NCI-H2196 (cell line): ENCODE data around the gene NEDD4L.
"Not testable (repeated sequence)": the region's sequence is repeated elsewhere in the genome, so short reads cannot be mapped to it uniquely, and the experiment has no call there.

ENCODE experiments used
- DNase-seq: peaks from one replicate; lab custom pipeline; 2025; ENCODE audit not compliant: unreplicated experiment; lab: John Stamatoyannopoulos, UW

Gene NEDD4L

DNA sequence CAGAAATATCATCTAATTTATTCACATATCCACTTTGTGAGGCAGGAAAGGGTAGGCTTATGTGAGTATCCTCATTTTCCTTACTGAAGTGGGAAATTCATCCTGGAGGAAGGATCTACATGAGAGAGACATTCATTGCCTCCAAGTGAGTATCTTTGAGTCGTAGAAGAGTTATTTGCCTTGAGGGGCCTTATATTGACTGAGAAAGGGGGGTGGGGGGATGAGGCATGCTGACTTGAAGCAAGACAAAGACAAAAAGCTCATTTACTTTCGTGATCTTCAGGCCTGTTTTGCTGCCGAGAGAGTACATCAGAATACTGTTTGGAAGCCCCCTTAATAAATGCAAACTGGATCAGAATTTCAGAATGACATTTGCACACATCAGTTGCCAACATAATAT, 17.6 kb upstream of the NEDD4L start:
- DNase-seq, result no peak

DNA sequence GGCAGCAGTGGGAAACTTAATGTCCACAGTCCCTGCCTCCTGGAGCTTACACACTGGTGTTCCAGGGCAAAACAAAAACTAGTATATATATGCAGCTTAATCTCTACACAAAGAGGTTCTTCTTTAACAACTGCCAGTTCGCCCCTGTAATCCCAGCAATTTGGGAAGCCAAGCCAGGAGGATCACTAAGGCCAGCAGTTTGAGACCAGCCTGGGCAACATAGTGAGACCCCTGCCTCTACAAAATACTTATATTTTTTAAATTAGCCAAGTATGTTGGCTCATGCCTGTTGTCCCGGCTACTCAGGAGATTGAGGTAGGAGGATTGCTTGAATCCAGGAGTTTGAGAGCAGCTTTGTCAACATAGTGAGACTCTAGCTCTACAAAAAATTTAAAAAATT, 17.2 kb upstream of the NEDD4L start:
- DNase-seq, result no peak

DNA sequence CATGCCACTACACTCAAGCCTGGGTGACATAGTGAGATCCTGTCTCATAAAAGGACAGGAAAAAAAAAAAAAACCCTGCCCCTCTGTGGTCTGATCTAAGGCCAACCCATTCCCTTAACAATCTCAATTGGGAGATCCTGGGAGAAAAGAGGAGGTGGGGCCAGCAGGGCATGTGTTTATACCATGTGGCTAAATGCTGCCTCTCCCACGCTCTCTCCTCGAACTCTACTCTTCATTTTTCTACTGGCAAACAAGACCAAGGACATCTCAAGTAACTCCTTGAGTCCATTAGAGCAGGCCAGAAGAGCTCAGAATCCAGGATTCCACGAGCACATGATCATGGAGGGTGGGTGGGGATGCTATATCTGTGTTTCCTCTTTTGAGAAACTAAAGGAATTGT, 16.7 kb upstream of the NEDD4L start:
- no peak for DNase-seq

- no peak for DNase-seq
Measured at GRCh38 chr18:58028109-58028784, 15.8 kb upstream of the NEDD4L start.

DNA sequence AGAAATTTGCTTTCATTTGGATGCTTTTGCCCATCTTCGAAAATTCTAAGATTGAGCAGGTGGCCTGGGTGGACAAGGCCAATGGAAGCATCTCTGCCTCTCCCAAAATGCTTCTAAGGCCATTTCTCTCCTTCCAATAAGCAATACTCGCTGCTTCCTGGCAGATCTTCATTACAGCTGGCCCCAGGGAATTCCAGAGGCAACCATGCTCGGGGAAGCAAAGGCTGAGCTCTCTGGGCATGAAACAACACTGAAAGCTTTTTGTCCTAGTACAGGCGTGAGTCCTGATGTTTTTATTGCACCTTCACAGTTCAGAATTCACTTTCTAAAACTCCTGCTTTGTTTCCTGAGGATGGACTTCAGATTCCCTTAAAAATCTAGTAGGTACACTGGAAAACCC, 11.8 kb upstream of the NEDD4L start:
- no peak for DNase-seq

DNA sequence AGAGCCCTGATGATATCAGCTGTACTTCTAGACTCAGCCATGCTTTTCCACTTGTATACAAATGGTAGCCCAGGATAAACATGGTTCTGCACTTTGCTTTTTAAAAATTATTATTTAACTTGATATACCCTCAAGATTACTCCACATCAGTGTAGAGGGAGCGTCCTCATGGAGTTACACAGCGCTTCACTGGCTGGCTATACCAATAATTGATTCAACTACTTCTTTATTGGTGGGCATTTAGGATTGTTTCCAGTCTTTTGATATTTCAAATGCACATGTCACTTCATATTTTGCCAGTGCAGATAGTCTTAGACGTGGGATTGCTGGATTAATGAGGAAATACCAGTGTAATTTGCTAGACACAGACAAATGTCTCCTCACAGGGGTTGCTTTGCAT, 10.8 kb upstream of the NEDD4L start:
- no peak for DNase-seq

GRCh38 chr18:58034370-58034769, 9.7 kb upstream of the NEDD4L start:
- no peak for DNase-seq

DNA sequence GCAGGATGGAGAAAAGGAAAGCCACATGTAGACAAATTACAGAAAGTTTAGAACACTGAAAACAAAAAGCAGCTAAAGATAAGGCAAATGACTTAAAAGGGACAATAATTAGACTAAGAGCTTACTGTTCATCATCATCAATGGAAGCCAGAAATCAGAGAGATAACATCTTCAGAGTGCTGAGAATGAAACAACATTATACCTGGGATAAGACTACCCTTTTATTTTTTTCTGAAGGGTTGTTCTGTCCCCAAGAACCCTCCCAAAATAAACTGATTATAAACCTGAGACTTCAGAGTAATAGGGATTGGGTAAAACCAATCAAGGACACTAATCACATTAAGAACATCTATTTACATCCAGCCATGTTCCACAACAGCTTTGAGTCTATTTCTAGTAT, 6.9 kb upstream of the NEDD4L start:
- DNase-seq, result no peak

- no peak for DNase-seq
Measured at GRCh38 chr18:58038063-58038462, 6.0 kb upstream of the NEDD4L start.

- DNase-seq, result no peak
Measured at GRCh38 chr18:58041633-58042032, 2.4 kb upstream of the NEDD4L start.

DNA sequence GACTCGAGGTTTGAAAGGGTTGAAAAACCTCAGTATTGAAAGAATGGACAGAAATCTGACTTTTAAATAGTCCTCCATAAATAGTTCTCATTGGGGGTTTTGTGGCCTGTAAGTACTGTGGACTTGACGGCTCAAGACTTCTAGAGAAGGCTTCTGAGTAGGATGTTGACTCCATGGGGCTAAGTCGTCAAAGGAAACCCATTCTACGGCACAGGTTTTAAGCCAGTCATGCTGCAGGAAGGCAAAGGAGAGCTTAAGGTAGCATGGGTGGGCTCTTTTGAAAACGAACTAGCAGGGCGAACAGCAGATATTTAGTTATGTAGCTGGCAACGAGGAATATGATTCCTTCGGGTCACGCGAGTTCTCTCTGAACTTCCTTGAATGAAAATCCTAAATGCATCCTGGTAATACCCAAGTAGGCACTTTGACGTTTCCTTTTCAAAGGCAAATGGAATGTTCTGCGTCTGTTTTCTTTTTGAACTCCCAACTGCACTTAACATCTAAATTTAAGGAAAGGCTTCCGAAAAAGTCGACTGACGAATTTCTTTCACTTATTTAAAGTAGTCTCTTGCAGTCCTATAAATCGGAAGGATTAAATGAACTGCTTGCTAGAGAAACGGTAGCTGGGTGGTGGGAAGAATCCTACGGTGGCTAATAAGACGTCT, 1.1 kb upstream of the NEDD4L start:
- DNase-seq, result no peak

- DNase-seq, result no peak
Measured at GRCh38 chr18:58044370-58045241, 580 bp downstream of the NEDD4L start.

- peak; percentile 30 for DNase-seq
Measured at GRCh38 chr18:58045242-58046092, 1.4 kb downstream of the NEDD4L start.

GRCh38 chr18:58046093-58046793, 2.2 kb downstream of the NEDD4L start:
- DNase-seq, result no peak

GRCh38 chr18:58046794-58047555, 2.9 kb downstream of the NEDD4L start:
- no peak for DNase-seq

- DNase-seq, result no peak
Measured at GRCh38 chr18:58047556-58047882, 3.5 kb downstream of the NEDD4L start.

DNA sequence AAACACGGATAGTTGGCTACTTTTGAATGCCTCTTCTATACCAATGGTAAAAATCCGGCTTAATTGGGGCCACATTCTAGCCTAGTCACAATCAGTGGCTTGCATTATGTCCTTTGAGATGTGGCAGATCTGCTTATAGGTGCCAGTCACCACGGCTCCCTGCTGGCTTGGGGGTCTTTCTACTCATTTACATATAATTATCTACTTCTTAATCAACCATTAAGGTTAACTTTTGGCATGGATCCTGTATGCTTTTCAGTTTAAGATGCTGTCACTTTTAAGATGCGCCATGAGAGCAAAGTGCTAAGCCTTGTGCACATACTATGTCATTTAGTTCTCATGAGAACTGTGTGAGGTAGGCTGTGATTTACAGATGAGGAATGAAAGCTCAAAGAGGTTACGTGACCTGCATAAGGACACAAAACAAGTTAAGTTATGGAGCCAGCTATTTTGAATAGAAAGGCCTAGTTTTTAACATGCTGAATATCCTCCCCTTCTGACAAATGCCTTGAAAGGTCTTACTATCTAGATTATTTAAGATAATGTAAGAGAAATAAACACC, 4.1 kb downstream of the NEDD4L start:
- DNase-seq, result no peak

DNA sequence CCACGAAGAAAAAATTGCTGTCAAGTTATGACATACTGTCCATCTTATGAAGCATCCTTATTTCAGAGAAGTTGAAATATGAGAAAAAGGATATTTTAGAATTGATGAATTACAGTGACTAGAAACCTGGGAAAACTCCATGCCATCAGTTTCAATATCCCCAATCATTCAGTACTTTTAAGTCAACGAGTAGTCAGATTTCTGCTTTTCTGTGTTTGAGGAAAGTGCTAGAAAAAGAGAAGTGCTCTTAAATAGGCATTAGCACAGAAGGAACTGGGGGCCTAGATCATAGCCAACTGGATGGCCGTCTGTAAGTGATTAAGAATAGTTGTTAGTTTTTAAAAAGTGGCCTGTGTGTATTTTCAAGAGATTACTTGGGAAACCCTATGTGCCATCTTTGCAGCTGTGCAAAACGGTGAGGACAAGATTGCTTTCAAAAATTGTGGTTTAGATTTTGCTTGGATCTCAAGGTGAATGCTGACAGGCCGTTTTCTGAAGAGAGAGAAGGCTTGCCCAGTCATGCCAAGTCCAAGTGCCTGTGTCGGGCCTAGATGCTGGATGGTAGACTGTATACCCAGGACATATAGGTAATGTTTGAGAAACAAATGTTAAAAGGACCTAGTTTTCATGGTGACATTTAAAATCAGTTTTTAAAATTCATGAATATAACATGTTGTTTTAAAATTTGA, 5.1 kb downstream of the NEDD4L start:
- no peak for DNase-seq

DNA sequence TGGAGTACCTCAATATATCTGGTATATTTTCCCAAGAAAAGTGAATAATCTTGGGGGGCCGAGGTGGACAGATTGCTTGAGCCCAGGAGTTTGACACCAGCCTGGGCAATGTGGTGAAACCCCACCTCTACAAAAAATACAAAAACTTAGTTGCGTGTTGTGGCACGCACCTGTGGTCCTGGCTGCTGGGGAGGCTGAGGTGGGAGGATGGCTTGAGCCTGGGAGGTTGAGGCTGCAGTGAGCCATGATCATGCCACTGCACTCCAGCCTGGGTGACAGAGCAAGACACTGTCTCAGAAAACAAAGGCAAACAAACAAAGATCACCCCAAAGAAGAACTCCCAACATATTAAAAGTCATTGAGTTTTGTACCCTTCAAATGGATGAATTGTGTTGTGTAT, 6.9 kb downstream of the NEDD4L start:
- not testable (repeated sequence) for DNase-seq
